Ovary (tissue), 9 donors: ENCODE results near the gene AKAP6. TPM values are rescaled to one million over a fixed set of nuclear protein-coding genes. Genes with fewer than 3 reads are reported as not detected.

Source experiments
- DNase-seq, 5 donors: peaks; one replicate each; pipeline ENCODE4 v3.0.0-alpha.2; 2019 to 2020
- H3K27ac ChIP-seq, 2 donors: fragments of 200-600 bp; one replicate each; pipeline versions ENCODE4 v1.5.1 to v1.8.0; 2019 to 2022
- H3K27me3 ChIP-seq: fragments of 200-600 bp; one replicate; pipeline ENCODE4 v1.8.0; 2022
- H3K36me3 ChIP-seq: fragments of 200-600 bp; sonication (generic); one replicate; pipeline ENCODE4 v1.5.1; 2019
- H3K4me1 ChIP-seq: one replicate; pipeline ENCODE4 v1.8.1; 2013; ENCODE audit warnings: mild to moderate bottlenecking, moderate library complexity; ENCODE audit not compliant: insufficient read depth
- H3K4me3 ChIP-seq: fragments of 200-600 bp; sonication (generic); one replicate; pipeline ENCODE4 v1.5.1; 2017
- H3K9me3 ChIP-seq, 2 donors: fragments of 200-600 bp in 1 of 2; sonication (generic) in 1 of 2; one replicate each; pipeline versions ENCODE4 v1.5.1 to v1.8.1; 2013 to 2019; ENCODE audit warnings: mild to moderate bottlenecking in 1 of 2, moderate library complexity in 1 of 2
- CTCF ChIP-seq, 3 donors: fragments of 450-650 bp in 2 of 3; fragments of 200-600 bp in 1 of 3; IDR thresholded peaks; one replicate each; pipeline versions ENCODE4 v1.5.1 to v1.8.0; 2016 to 2022; ENCODE audit warnings: antibody characterized with exemption in 3 of 3, mild to moderate bottlenecking in 1 of 3
- EP300 ChIP-seq: sonication (generic); formaldehyde crosslinking; IDR thresholded peaks from one replicate; pipeline ENCODE4 v1.6.1; 2017; ENCODE audit warnings: antibody characterized with exemption
- POLR2A ChIP-seq: fragments of 450-650 bp; IDR thresholded peaks from one replicate; pipeline ENCODE4 v1.6.1; 2017; ENCODE audit warnings: antibody characterized with exemption, mild to moderate bottlenecking, moderate library complexity
- WGBS, 3 donors: extraction: QIAGEN DNeasy Blood & Tissue Kit in 1 of 3; methylation state at CpG; one replicate each; pipeline versions ENCODE4 v1.1.5 to v1.1.7; 2013 to 2017; 5-methylcytosine and 5-hydroxymethylcytosine counted together
- intact Hi-C, 4 donors: fragments of 100-400 bp; cut with DNase I; formaldehyde crosslinking; loops; one replicate each; pipeline versions ENCODE4 v1.11.0 to v1.15.1; 2022 to 2023
- polyA plus RNA-seq, 2 donors: library from polyadenylated mRNA; stranded (reverse); fragments of 200-250 nt in 1 of 2; fragments of 350-450 nt in 1 of 2; fragmentation: Illumina TruSeq in 1 of 2; extraction: RNeasy Lipid Tissue Mini Kit (QIAGEN cat#74804) in 1 of 2; gene quantifications; one replicate each; pipeline ENCODE4 v1.2.3, GENCODE V29; 2013 to 2014
- total RNA-seq, 7 donors: library from RNA; depleted of rRNA in 2 of 7; stranded (reverse); fragments of >200 nt in 2 of 7; fragmentation: NEBNext Ultra II Directional in 3 of 7; extraction: Animal tissue kit (Norgen Biotek cat#: 25700) in 3 of 7; gene quantifications; one replicate each; pipeline versions ENCODE4 v1.1.0 to v1.2.4, GENCODE V29; 2016 to 2023
- donor health status: DM: no; HTN: no; CAD: no; lungs with moderate emphysema.
- donor health status: DM: no; HTN: no; CAD: no.
- donor health status: Bipolar disorder and iron deficiency.
- donor health status: DM: yes; HTN: yes; CAD: no.
- donor health status: DM: no; HTN: no; CAD: no.
- donor health status: DM: yes; HTN: yes; CAD: no.

The AKAP6 gene
- total and polyA plus RNA-seq, 9 donors = 2.3 to 13.1 (median 6.9) TPM

GRCh38 chr14:32698831-32699230 is 369.7 kb downstream of the AKAP6 start:
- H3K27ac ChIP-seq = no peak overlapping the region
- no peaks in the 10 kb centered on the region for H3K27me3 ChIP-seq
- H3K36me3 ChIP-seq = no peaks in the 10 kb centered on the region
- no peaks in the 10 kb centered on the region for H3K9me3 ChIP-seq
- TF ChIP-seq EP300 = no peak
- no peak for TF ChIP-seq POLR2A
- no peak for TF ChIP-seq CTCF (IDR thresholded peaks at IDR 0.05)
- intact Hi-C loops = no loop called here
- peaks cover 5% of the 10 kb centered on the region for H3K4me1 ChIP-seq
- 94 to 97% (median 97%) methylated on average over 2 of the region's 2 CpGs for WGBS, 3 donors
- no peak for DNase-seq
- H3K4me3 ChIP-seq = no peak overlapping the region

GRCh38 chr14:32701475-32701874 is 372.4 kb downstream of the AKAP6 start:
- Histone ChIP-seq H3K36me3 (no peaks in the 10 kb centered on the region), H3K4me3 (no peak overlapping the region), H3K27me3 (no peaks in the 10 kb centered on the region), H3K9me3 (no peaks in the 10 kb centered on the region), H3K4me1 (peaks cover 5% of the 10 kb centered on the region), H3K27ac (peak overlapping the region in 1 of 2 donors; percentile 76)
- intact Hi-C loops = no loop called here
- no peak for TF ChIP-seq CTCF (IDR thresholded peaks at IDR 0.05)
- no peak for TF ChIP-seq POLR2A
- no peak for TF ChIP-seq EP300
- DNase-seq = no peak
- 92 to 96% (median 95%) methylated on average over 2 of the region's 2 CpGs for WGBS, 3 donors

GRCh38 chr14:32702088-32702487 is 373.0 kb downstream of the AKAP6 start:
- peaks cover 5% of the 10 kb centered on the region for H3K4me1 ChIP-seq
- TF ChIP-seq EP300 = no peak
- no peak for TF ChIP-seq POLR2A
- TF ChIP-seq CTCF (IDR thresholded peaks at IDR 0.05) = no peak
- H3K27me3 ChIP-seq = no peaks in the 10 kb centered on the region
- peak overlapping the region in 1 of 2 donors; percentile 76 for H3K27ac ChIP-seq
- no peaks in the 10 kb centered on the region for H3K36me3 ChIP-seq
- H3K4me3 ChIP-seq = no peak overlapping the region
- no peaks in the 10 kb centered on the region for H3K9me3 ChIP-seq
- DNase-seq = no peak
- intact Hi-C loops = no loop called here

GRCh38 chr14:32702562-32702961 is 373.5 kb downstream of the AKAP6 start:
- DNase-seq = peak; percentile 46 to 62 (median 53)
- Histone ChIP-seq H3K9me3 (no peaks in the 10 kb centered on the region), H3K4me3 (no peak overlapping the region), H3K27me3 (no peaks in the 10 kb centered on the region), H3K27ac (peak overlapping the region; percentile 23 to 76), H3K36me3 (no peaks in the 10 kb centered on the region), H3K4me1 (peaks cover 5% of the 10 kb centered on the region)
- TF ChIP-seq POLR2A = no peak
- no peak for TF ChIP-seq EP300
- TF ChIP-seq CTCF (IDR thresholded peaks at IDR 0.05) = no peak
- 14 to 21% (median 15%) methylated on average over 8 of the region's 8 CpGs for WGBS, 3 donors
- intact Hi-C loops = no loop called here
